ENCODE data around the gene MAN2C1.
"Not testable (repeated sequence)": the region's sequence is repeated elsewhere in the genome, so short reads cannot be mapped to it uniquely, and the experiment has no call there.

The MAN2C1 gene

DNA sequence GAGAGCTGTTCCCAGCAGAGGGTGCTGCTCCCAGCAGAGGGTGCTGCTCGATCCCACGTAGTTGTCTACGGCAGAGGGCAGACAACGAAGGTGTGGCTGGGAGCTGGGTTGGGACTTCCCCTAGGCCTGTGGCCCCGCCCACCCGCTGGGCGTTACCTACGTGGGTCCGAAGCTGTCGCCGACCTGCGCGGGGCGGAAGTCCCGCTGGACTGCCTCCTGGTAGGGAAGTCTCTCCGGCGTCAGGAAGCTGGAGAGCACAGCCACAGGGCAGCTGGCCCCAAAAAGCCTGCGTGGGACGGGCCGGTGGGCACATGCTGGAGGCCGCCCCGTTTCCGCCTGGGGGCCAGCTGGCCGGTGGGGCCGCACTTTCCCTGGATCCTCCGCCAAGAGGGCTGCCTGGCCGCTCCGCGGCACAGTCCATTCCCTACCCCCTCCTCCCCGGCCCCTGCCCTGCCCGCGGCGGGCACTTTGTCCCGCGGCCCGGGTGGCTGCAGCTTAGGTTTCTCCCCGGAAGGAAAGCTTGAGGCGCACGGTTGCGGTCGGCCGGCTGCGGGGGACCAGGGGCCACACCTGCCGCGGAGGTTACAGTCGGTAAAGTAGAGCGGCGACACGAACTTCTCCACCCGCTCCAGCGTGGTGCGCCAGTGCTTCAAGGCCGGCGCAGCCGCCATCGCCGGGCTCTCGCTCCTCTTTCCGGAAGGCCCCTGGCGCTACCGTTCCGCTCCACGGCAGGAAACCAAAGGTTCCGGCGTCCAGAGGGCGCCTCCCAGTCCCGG is at the start of gene MAN2C1:
Gene MAN2C1, minus strand, starts transcription at position 695 of the 776 bp plus-strand sequence. Its CDS starts 24 bp downstream, at position 671.
- TF ChIP-seq, protein P1, sequence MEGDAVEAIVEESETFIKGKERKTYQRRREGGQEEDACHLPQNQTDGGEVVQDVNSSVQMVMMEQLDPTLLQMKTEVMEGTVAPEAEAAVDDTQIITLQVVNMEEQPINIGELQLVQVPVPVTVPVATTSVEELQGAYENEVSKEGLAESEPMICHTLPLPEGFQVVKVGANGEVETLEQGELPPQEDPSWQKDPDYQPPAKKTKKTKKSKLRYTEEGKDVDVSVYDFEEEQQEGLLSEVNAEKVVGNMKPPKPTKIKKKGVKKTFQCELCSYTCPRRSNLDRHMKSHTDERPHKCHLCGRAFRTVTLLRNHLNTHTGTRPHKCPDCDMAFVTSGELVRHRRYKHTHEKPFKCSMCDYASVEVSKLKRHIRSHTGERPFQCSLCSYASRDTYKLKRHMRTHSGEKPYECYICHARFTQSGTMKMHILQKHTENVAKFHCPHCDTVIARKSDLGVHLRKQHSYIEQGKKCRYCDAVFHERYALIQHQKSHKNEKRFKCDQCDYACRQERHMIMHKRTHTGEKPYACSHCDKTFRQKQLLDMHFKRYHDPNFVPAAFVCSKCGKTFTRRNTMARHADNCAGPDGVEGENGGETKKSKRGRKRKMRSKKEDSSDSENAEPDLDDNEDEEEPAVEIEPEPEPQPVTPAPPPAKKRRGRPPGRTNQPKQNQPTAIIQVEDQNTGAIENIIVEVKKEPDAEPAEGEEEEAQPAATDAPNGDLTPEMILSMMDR (IDR thresholded peaks at IDR 0.05; ENCODE audit: extremely low read depth, missing control alignments), result peak; percentile 73
- DNase-seq (ENCODE audit: low spot score), result peak; percentile 97

GRCh38 chr15:75416584-75416983 is 48.2 kb upstream of the MAN2C1 start:
- no peak for DNase-seq (ENCODE audit: low spot score)
- TF ChIP-seq, protein P1 (IDR thresholded peaks at IDR 0.05; ENCODE audit: extremely low read depth, missing control alignments), result no peak

DNA sequence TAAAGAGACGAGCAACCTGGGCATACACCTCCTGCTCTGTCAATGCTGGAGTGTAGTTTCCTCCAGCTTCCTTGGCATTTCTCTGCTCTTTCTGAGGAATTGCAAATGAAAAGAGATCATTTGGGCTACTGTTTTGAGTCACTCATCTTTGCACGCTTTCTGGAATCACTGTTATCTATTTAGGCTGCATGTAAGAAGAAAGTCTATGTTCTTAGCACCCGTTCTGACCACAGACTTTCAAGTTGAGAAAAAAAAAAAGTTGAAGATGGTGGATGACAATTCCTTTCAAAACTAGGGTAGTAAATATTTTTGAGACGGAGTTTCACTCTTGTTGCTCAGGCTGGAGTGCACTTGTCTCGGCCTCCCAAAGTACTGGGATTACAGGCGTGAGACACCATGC is 41.8 kb upstream of the MAN2C1 start:
- TF ChIP-seq, protein P1 (IDR thresholded peaks at IDR 0.05; ENCODE audit: extremely low read depth, missing control alignments), result no peak
- no peak for DNase-seq (ENCODE audit: low spot score)

DNA sequence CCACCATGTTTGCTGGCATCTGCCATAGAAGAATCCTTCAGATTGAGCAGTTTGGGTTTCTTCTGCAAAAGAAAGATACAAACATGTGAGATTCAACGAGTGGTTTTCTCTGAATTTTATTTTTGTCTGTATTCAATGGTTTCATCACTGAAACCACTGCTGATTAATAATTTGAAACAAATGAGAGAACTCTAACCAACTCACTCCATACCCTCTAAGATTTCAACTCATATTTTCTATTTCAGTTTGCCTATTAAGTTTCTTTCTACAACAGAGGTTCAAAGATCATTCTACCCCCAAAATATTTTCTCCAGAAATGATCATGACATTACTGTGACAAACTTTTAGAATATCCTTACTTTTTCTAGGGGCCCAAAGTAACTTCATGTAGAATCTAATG is 38.7 kb upstream of the MAN2C1 start:
- no peak for DNase-seq (ENCODE audit: low spot score)
- TF ChIP-seq, protein P1 (IDR thresholded peaks at IDR 0.05; ENCODE audit: extremely low read depth, missing control alignments), result no peak

GRCh38 chr15:75403892-75404291 is 35.5 kb upstream of the MAN2C1 start:
- TF ChIP-seq, protein P1 (IDR thresholded peaks at IDR 0.05; ENCODE audit: extremely low read depth, missing control alignments), result no peak
- no peak for DNase-seq (ENCODE audit: low spot score)

- DNase-seq (ENCODE audit: low spot score), result no peak
- TF ChIP-seq, protein P1 (IDR thresholded peaks at IDR 0.05; ENCODE audit: extremely low read depth, missing control alignments), result no peak
Observed at GRCh38 chr15:75397494-75397893, 29.1 kb upstream of the MAN2C1 start.

GRCh38 chr15:75389791-75390382 is 21.5 kb upstream of the MAN2C1 start:
- TF ChIP-seq, protein P1 (IDR thresholded peaks at IDR 0.05; ENCODE audit: extremely low read depth, missing control alignments), result no peak
- no peak for DNase-seq (ENCODE audit: low spot score)

- not testable (repeated sequence) for DNase-seq (ENCODE audit: low spot score)
Observed at GRCh38 chr15:75383986-75384385, 15.6 kb upstream of the MAN2C1 start.

All from GM20000 (cell line).